K562 (cell line): ENCODE data around the gene SLC7A9. TPM values are rescaled to one million over a fixed set of nuclear protein-coding genes. Genes with fewer than 3 reads are reported as not detected.

Source experiments
- polyA plus RNA-seq, 8 experiments: library from polyadenylated mRNA; depleted of rRNA in 4 of 8; stranded (reverse) in 5 of 8; unstranded in 3 of 8; fragments of >200 nt; fragmentation: Nextera tagmentation in 2 of 8; fragmentation: Illumina TruSeq in 1 of 8; extraction: Ambion mirVana in 2 of 8; extraction: Trizol in 1 of 8; gene quantifications; 2 replicates each; pipeline versions ENCODE4 v1.2.1 to v1.2.3, GENCODE V29; 2011 to 2014; ENCODE audit warnings: inconsistent platforms in 1 of 8, missing spikeins in 1 of 8
- small RNA-seq: library from RNA; depleted of rRNA; stranded (forward); fragments of <200 nt; gene quantifications from one replicate; pipeline ENCODE3, GENCODE V24; 2014
- total RNA-seq, 7 experiments: library from RNA; depleted of rRNA in 6 of 7; stranded (reverse); fragments of >200 nt in 6 of 7; fragmentation: Illumina TruSeq in 2 of 7; extraction: Trizol in 2 of 7; gene quantifications; 2 replicates each; pipeline versions ENCODE4 v1.2.1 to v1.2.3, GENCODE V29; 2011 to 2021; ENCODE audit warnings: low replicate concordance in 1 of 7

Gene SLC7A9
- total and polyA plus RNA-seq, 9 of the 15 experiments (the other 6 are each of a cell fraction or from before 2014, with no cell fraction given), result not detected

Small RNA genes within 50 kb of the gene (small RNA-seq; reads per million reads assigned to genes)
- gene RN7SKP22, result not detected

Other genes starting within 250 kb of the SLC7A9 start
Only the 7 nearest of the 8 such genes appear.
- gene ANKRD27, start 194.6 kb downstream of the SLC7A9 start, total RNA-seq (2014; rRNA removed), result 42.2 and 48.9 TPM in 2 replicates
- 52.4 and 56.9 TPM in 2 replicates for gene ANKRD27, start 194.6 kb downstream of the SLC7A9 start, total RNA-seq (2014; rRNA removed; fragmentation: Illumina TruSeq; extraction: Trizol)
- gene ANKRD27, start 194.6 kb downstream of the SLC7A9 start, total RNA-seq (2015; rRNA removed; fragmentation: Illumina TruSeq; extraction: Trizol), result 64.0 and 66.2 TPM in 2 replicates
- 71.3 and 74.0 TPM in 2 replicates for gene ANKRD27, start 194.6 kb downstream of the SLC7A9 start, total RNA-seq (2021)
- 61.4 and 67.2 TPM in 2 replicates for gene ANKRD27, start 194.6 kb downstream of the SLC7A9 start, polyA plus RNA-seq (2011; rRNA removed)
- gene ANKRD27, start 194.6 kb downstream of the SLC7A9 start, polyA plus RNA-seq (2014; fragmentation: Illumina TruSeq; extraction: Trizol), result 54.3 and 60.2 TPM in 2 replicates
- 1 to 10 TPM; 5.3 to 7.2 TPM for gene ANKRD27, start 194.6 kb downstream of the SLC7A9 start, polyA plus RNA-seq (2014; fragmentation: Nextera tagmentation; extraction: Ambion mirVana)
- 46.7 and 54.2 TPM in 2 replicates for gene ANKRD27, start 194.6 kb downstream of the SLC7A9 start, polyA plus RNA-seq (2014; rRNA removed)
- 1.3 and 1.5 TPM in 2 replicates for gene RGS9BP, start 193.9 kb downstream of the SLC7A9 start, total RNA-seq (2014; rRNA removed)
- 0.41 and 0.58 TPM in 2 replicates for gene RGS9BP, start 193.9 kb downstream of the SLC7A9 start, total RNA-seq (2014; rRNA removed; fragmentation: Illumina TruSeq; extraction: Trizol)
- gene RGS9BP, start 193.9 kb downstream of the SLC7A9 start, total RNA-seq (2015; rRNA removed; fragmentation: Illumina TruSeq; extraction: Trizol), result 0.83 and 1.1 TPM in 2 replicates
- gene RGS9BP, start 193.9 kb downstream of the SLC7A9 start, total RNA-seq (2021), result 1.2 TPM in 2 replicates
- gene RGS9BP, start 193.9 kb downstream of the SLC7A9 start, polyA plus RNA-seq (2011; rRNA removed), result 0.24 and 0.31 TPM in 2 replicates
- 0.28 and 0.47 TPM in 2 replicates for gene RGS9BP, start 193.9 kb downstream of the SLC7A9 start, polyA plus RNA-seq (2014; fragmentation: Illumina TruSeq; extraction: Trizol)
- under 1 TPM; 0.03 to 0.04 TPM for gene RGS9BP, start 193.9 kb downstream of the SLC7A9 start, polyA plus RNA-seq (2014; fragmentation: Nextera tagmentation; extraction: Ambion mirVana)
- 0.49 and 1.2 TPM in 2 replicates for gene RGS9BP, start 193.9 kb downstream of the SLC7A9 start, polyA plus RNA-seq (2014; rRNA removed)
- gene NUDT19, start 177.9 kb downstream of the SLC7A9 start, total RNA-seq (2014; rRNA removed), result 14.9 and 23.0 TPM in 2 replicates
- gene NUDT19, start 177.9 kb downstream of the SLC7A9 start, total RNA-seq (2014; rRNA removed; fragmentation: Illumina TruSeq; extraction: Trizol), result 13.5 and 13.8 TPM in 2 replicates
- 13.8 and 14.4 TPM in 2 replicates for gene NUDT19, start 177.9 kb downstream of the SLC7A9 start, total RNA-seq (2015; rRNA removed; fragmentation: Illumina TruSeq; extraction: Trizol)
- 24.1 and 24.8 TPM in 2 replicates for gene NUDT19, start 177.9 kb downstream of the SLC7A9 start, total RNA-seq (2021)
- 9.6 and 10.4 TPM in 2 replicates for gene NUDT19, start 177.9 kb downstream of the SLC7A9 start, polyA plus RNA-seq (2011; rRNA removed)
- 11.6 and 12.3 TPM in 2 replicates for gene NUDT19, start 177.9 kb downstream of the SLC7A9 start, polyA plus RNA-seq (2014; fragmentation: Illumina TruSeq; extraction: Trizol)
- gene NUDT19, start 177.9 kb downstream of the SLC7A9 start, polyA plus RNA-seq (2014; fragmentation: Nextera tagmentation; extraction: Ambion mirVana), result 10 to 100 TPM; 28.2 to 38.6 TPM
- 9.7 TPM in 2 replicates for gene NUDT19, start 177.9 kb downstream of the SLC7A9 start, polyA plus RNA-seq (2014; rRNA removed)
- gene TDRD12, start 150.0 kb downstream of the SLC7A9 start, total RNA-seq (2014; rRNA removed), result not detected in 2 replicates
- gene TDRD12, start 150.0 kb downstream of the SLC7A9 start, total RNA-seq (2014; rRNA removed; fragmentation: Illumina TruSeq; extraction: Trizol), result not detected in 2 replicates
- gene TDRD12, start 150.0 kb downstream of the SLC7A9 start, total RNA-seq (2015; rRNA removed; fragmentation: Illumina TruSeq; extraction: Trizol), result not detected in 2 replicates
- gene TDRD12, start 150.0 kb downstream of the SLC7A9 start, total RNA-seq (2021), result not detected in 2 replicates
- 0.03 and 0.07 TPM in 2 replicates for gene TDRD12, start 150.0 kb downstream of the SLC7A9 start, polyA plus RNA-seq (2011; rRNA removed)
- not detected in 2 replicates for gene TDRD12, start 150.0 kb downstream of the SLC7A9 start, polyA plus RNA-seq (2014; fragmentation: Illumina TruSeq; extraction: Trizol)
- not detected for gene TDRD12, start 150.0 kb downstream of the SLC7A9 start, polyA plus RNA-seq (2014; fragmentation: Nextera tagmentation; extraction: Ambion mirVana)
- not detected in 2 replicates for gene TDRD12, start 150.0 kb downstream of the SLC7A9 start, polyA plus RNA-seq (2014; rRNA removed)
- 5.6 and 8.5 TPM in 2 replicates for gene CEP89, start 102.2 kb upstream of the SLC7A9 start, total RNA-seq (2014; rRNA removed)
- gene CEP89, start 102.2 kb upstream of the SLC7A9 start, total RNA-seq (2014; rRNA removed; fragmentation: Illumina TruSeq; extraction: Trizol), result 5.5 and 7.1 TPM in 2 replicates
- gene CEP89, start 102.2 kb upstream of the SLC7A9 start, total RNA-seq (2015; rRNA removed; fragmentation: Illumina TruSeq; extraction: Trizol), result 7.2 and 7.7 TPM in 2 replicates
- 10.2 and 10.5 TPM in 2 replicates for gene CEP89, start 102.2 kb upstream of the SLC7A9 start, total RNA-seq (2021)
- gene CEP89, start 102.2 kb upstream of the SLC7A9 start, polyA plus RNA-seq (2011; rRNA removed), result 11.2 and 13.0 TPM in 2 replicates
- 14.3 and 15.0 TPM in 2 replicates for gene CEP89, start 102.2 kb upstream of the SLC7A9 start, polyA plus RNA-seq (2014; fragmentation: Illumina TruSeq; extraction: Trizol)
- 1 to 10 TPM; 5.5 to 7.0 TPM for gene CEP89, start 102.2 kb upstream of the SLC7A9 start, polyA plus RNA-seq (2014; fragmentation: Nextera tagmentation; extraction: Ambion mirVana)
- gene CEP89, start 102.2 kb upstream of the SLC7A9 start, polyA plus RNA-seq (2014; rRNA removed), result 13.8 and 14.1 TPM in 2 replicates
- gene FAAP24, start 102.5 kb upstream of the SLC7A9 start, total RNA-seq (2014; rRNA removed), result 5.5 and 6.0 TPM in 2 replicates
- 4.6 and 6.2 TPM in 2 replicates for gene FAAP24, start 102.5 kb upstream of the SLC7A9 start, total RNA-seq (2014; rRNA removed; fragmentation: Illumina TruSeq; extraction: Trizol)
- gene FAAP24, start 102.5 kb upstream of the SLC7A9 start, total RNA-seq (2015; rRNA removed; fragmentation: Illumina TruSeq; extraction: Trizol), result 5.5 and 6.5 TPM in 2 replicates
- 4.9 and 7.4 TPM in 2 replicates for gene FAAP24, start 102.5 kb upstream of the SLC7A9 start, total RNA-seq (2021)
- gene FAAP24, start 102.5 kb upstream of the SLC7A9 start, polyA plus RNA-seq (2011; rRNA removed), result 6.8 and 8.2 TPM in 2 replicates
- 8.7 and 11.8 TPM in 2 replicates for gene FAAP24, start 102.5 kb upstream of the SLC7A9 start, polyA plus RNA-seq (2014; fragmentation: Illumina TruSeq; extraction: Trizol)
- 10 to 100 TPM; 16.0 to 21.6 TPM for gene FAAP24, start 102.5 kb upstream of the SLC7A9 start, polyA plus RNA-seq (2014; fragmentation: Nextera tagmentation; extraction: Ambion mirVana)
- gene FAAP24, start 102.5 kb upstream of the SLC7A9 start, polyA plus RNA-seq (2014; rRNA removed), result 6.3 and 10.8 TPM in 2 replicates
- gene RHPN2, start 195.1 kb upstream of the SLC7A9 start, total RNA-seq (2014; rRNA removed), result 2.8 and 3.7 TPM in 2 replicates
- gene RHPN2, start 195.1 kb upstream of the SLC7A9 start, total RNA-seq (2014; rRNA removed; fragmentation: Illumina TruSeq; extraction: Trizol), result 2.7 and 3.2 TPM in 2 replicates
- 3.0 and 3.6 TPM in 2 replicates for gene RHPN2, start 195.1 kb upstream of the SLC7A9 start, total RNA-seq (2015; rRNA removed; fragmentation: Illumina TruSeq; extraction: Trizol)
- gene RHPN2, start 195.1 kb upstream of the SLC7A9 start, total RNA-seq (2021), result 4.1 and 4.4 TPM in 2 replicates
- 7.2 and 9.9 TPM in 2 replicates for gene RHPN2, start 195.1 kb upstream of the SLC7A9 start, polyA plus RNA-seq (2011; rRNA removed)
- gene RHPN2, start 195.1 kb upstream of the SLC7A9 start, polyA plus RNA-seq (2014; fragmentation: Illumina TruSeq; extraction: Trizol), result 5.9 and 6.1 TPM in 2 replicates
- 1 to 10 TPM in 1 of 2 experiments, under 1 TPM in 1; 0.63 to 1.2 TPM for gene RHPN2, start 195.1 kb upstream of the SLC7A9 start, polyA plus RNA-seq (2014; fragmentation: Nextera tagmentation; extraction: Ambion mirVana)
- gene RHPN2, start 195.1 kb upstream of the SLC7A9 start, polyA plus RNA-seq (2014; rRNA removed), result 2.9 and 5.7 TPM in 2 replicates